ENCODE measurements around the gene DNAAF5. TPM values are rescaled to one million over a fixed set of nuclear protein-coding genes. Genes with fewer than 3 reads are reported as not detected.

DNAAF5 gene
- total RNA-seq, 4 donors from 2014 or later, result 19.0 to 25.3 (median 24.1) TPM

GRCh38 chr7:820341-820740 lies 93.8 kb downstream of the DNAAF5 start:
- intact Hi-C loops (cut with DNase I; ENCODE audit: low total_unique reads), result no loop called here
- 69 to 71% methylated on average over 1 of the region's 1 CpG for WGBS, 2 donors

GRCh38 chr7:821688-822087 lies 95.2 kb downstream of the DNAAF5 start:
- intact Hi-C loops (cut with DNase I; ENCODE audit: low total_unique reads), result no loop called here
- 31 to 43% methylated on average over 11 of the region's 11 CpGs for WGBS, 2 donors
- no peak overlapping the region for H3K4me3 ChIP-seq (ENCODE audit: low read depth, poor library complexity, severe bottlenecking)
- no peak for DNase-seq (ENCODE audit: low spot score in 2 of 2)
- TF ChIP-seq POLR2A (IDR thresholded peaks at IDR 0.05) (no peak), CTCF (IDR thresholded peaks at IDR 0.05) (no peak)

More at GRCh38 chr7:820341-820740, 93.8 kb downstream of the DNAAF5 start:
- H3K4me3 ChIP-seq (ENCODE audit: low read depth, poor library complexity, severe bottlenecking), result no peak overlapping the region
- TF ChIP-seq POLR2A (IDR thresholded peaks at IDR 0.05) (no peak), CTCF (IDR thresholded peaks at IDR 0.05) (no peak)
- no peak for DNase-seq (ENCODE audit: low spot score in 2 of 2)

GRCh38 chr7:822692-823276 lies 96.3 kb downstream of the DNAAF5 start:
- WGBS, 2 donors, result 76 to 78% methylated on average over 32 of the region's 32 CpGs
- TF ChIP-seq CTCF (IDR thresholded peaks at IDR 0.05) (no peak), POLR2A (IDR thresholded peaks at IDR 0.05) (no peak)
- intact Hi-C loops (cut with DNase I; ENCODE audit: low total_unique reads), result no loop called here
- DNase-seq (ENCODE audit: low spot score in 2 of 2), result no peak
- H3K4me3 ChIP-seq (ENCODE audit: low read depth, poor library complexity, severe bottlenecking), result no peak overlapping the region

- 38 to 39% methylated on average over 8 of the region's 8 CpGs for WGBS, 2 donors
- intact Hi-C loops (cut with DNase I; ENCODE audit: low total_unique reads), result no loop called here
- no peak for DNase-seq (ENCODE audit: low spot score in 2 of 2)
- no peak overlapping the region for H3K4me3 ChIP-seq (ENCODE audit: low read depth, poor library complexity, severe bottlenecking)
- no peak for TF ChIP-seq CTCF (IDR thresholded peaks at IDR 0.05)
- TF ChIP-seq POLR2A (IDR thresholded peaks at IDR 0.05), result no peak
These were observed 97.2 kb downstream of the DNAAF5 start for GRCh38 chr7:823649-824048.

GRCh38 chr7:824081-824480 lies 97.6 kb downstream of the DNAAF5 start:
- TF ChIP-seq POLR2A (IDR thresholded peaks at IDR 0.05) (no peak), CTCF (IDR thresholded peaks at IDR 0.05) (no peak)
- intact Hi-C loops (cut with DNase I; ENCODE audit: low total_unique reads), result no loop called here
- 66% methylated on average over 7 of the region's 7 CpGs for WGBS, 2 donors
- DNase-seq (ENCODE audit: low spot score in 2 of 2), result no peak
- no peak overlapping the region for H3K4me3 ChIP-seq (ENCODE audit: low read depth, poor library complexity, severe bottlenecking)

- no peak for DNase-seq (ENCODE audit: low spot score in 2 of 2)
- TF ChIP-seq POLR2A (IDR thresholded peaks at IDR 0.05) (no peak), CTCF (IDR thresholded peaks at IDR 0.05) (no peak)
- H3K4me3 ChIP-seq (ENCODE audit: low read depth, poor library complexity, severe bottlenecking), result no peak overlapping the region
These were observed 98.2 kb downstream of the DNAAF5 start for GRCh38 chr7:824664-825063.

More at GRCh38 chr7:824664-825063, 98.2 kb downstream of the DNAAF5 start:
- intact Hi-C loops (cut with DNase I; ENCODE audit: low total_unique reads), result no loop called here
- WGBS, 2 donors, result 24 to 30% methylated on average over 11 of the region's 11 CpGs

All from lower leg skin (tissue), 4 donors.